H9 (cell line): ENCODE results near the gene CAPN9. TPM values are rescaled to one million over a fixed set of nuclear protein-coding genes. Genes with fewer than 3 reads are reported as not detected.

Experiments used
- DNase-seq: peaks from one replicate; pipeline ENCODE4 v3.0.0-alpha.2; 2017
- H2AFZ ChIP-seq: one replicate; pipeline ENCODE4 v1.6.1; 2013; ENCODE audit warnings: mild to moderate bottlenecking, low read length, control low read depth, moderate library complexity
- H2AK5ac ChIP-seq: 2 replicates; pipeline ENCODE4 v1.6.1; 2013; ENCODE audit warnings: low read length, control low read depth, mixed read lengths; ENCODE audit not compliant: insufficient read length
- H2BK120ac ChIP-seq: one replicate; pipeline ENCODE4 v1.6.1; 2013; ENCODE audit warnings: low read depth, mild to moderate bottlenecking, low read length, control low read depth, inconsistent platforms; ENCODE audit not compliant: poor library complexity, severe bottlenecking
- H2BK12ac ChIP-seq: 2 replicates; pipeline ENCODE4 v1.6.1; 2013; ENCODE audit warnings: low read length, control low read depth, mixed read lengths, low read depth; ENCODE audit not compliant: insufficient read length
- H2BK15ac ChIP-seq: 2 replicates; pipeline ENCODE4 v1.6.1; 2013; ENCODE audit warnings: low read depth, low read length, control low read depth
- H2BK20ac ChIP-seq: one replicate; pipeline ENCODE4 v1.6.1; 2013; ENCODE audit warnings: low read depth, mild to moderate bottlenecking, low read length, control low read depth, inconsistent platforms; ENCODE audit not compliant: poor library complexity, severe bottlenecking
- H2BK5ac ChIP-seq: 2 replicates; pipeline ENCODE4 v1.6.1; 2013; ENCODE audit warnings: low read length, control low read depth, mixed read lengths; ENCODE audit not compliant: insufficient read length
- H3K14ac ChIP-seq: 2 replicates; pipeline ENCODE4 v1.6.1; 2013; ENCODE audit warnings: low read length, control low read depth; ENCODE audit not compliant: insufficient read depth
- H3K18ac ChIP-seq: 2 replicates; pipeline ENCODE4 v1.6.1; 2013; ENCODE audit warnings: low read depth, mild to moderate bottlenecking, mixed read lengths, low read length, control low read depth; ENCODE audit not compliant: insufficient read length
- H3K23ac ChIP-seq: 2 replicates; pipeline ENCODE4 v1.6.1; 2013; ENCODE audit warnings: low read length, control low read depth, mixed read lengths, low read depth; ENCODE audit not compliant: insufficient read length
- H3K23me2 ChIP-seq: 2 replicates; pipeline ENCODE4 v1.6.1; 2013; ENCODE audit warnings: low read depth, mild to moderate bottlenecking, mixed read lengths, low read length, control low read depth; ENCODE audit not compliant: insufficient read length, poor library complexity, severe bottlenecking
- H3K27ac ChIP-seq: 2 replicates; pipeline ENCODE4 v1.5.1; 2013; ENCODE audit warnings: low read length, control low read depth, mixed read lengths, low read depth; ENCODE audit not compliant: insufficient read length
- H3K27me3 ChIP-seq: 2 replicates; pipeline ENCODE4 v1.6.1; 2013; ENCODE audit warnings: low read length, control low read depth, inconsistent platforms; ENCODE audit not compliant: insufficient read depth
- H3K4ac ChIP-seq: 2 replicates; pipeline ENCODE4 v1.6.1; 2013; ENCODE audit warnings: low read depth, mild to moderate bottlenecking, control low read depth, inconsistent platforms, low read length, moderate library complexity
- H3K4me1 ChIP-seq: 2 replicates; pipeline ENCODE4 v1.6.1; 2013; ENCODE audit warnings: low read length, control low read depth, inconsistent platforms; ENCODE audit not compliant: insufficient read depth
- H3K4me2 ChIP-seq: 2 replicates; pipeline ENCODE4 v1.6.1; 2013; ENCODE audit warnings: low read length, control low read depth, mixed read lengths; ENCODE audit not compliant: insufficient read length, insufficient read depth
- H3K56ac ChIP-seq: 2 replicates; pipeline ENCODE4 v1.6.1; 2013; ENCODE audit warnings: low read depth, mild to moderate bottlenecking, mixed read lengths, low read length, control low read depth; ENCODE audit not compliant: insufficient read length
- H3K79me1 ChIP-seq: 2 replicates; pipeline ENCODE4 v1.6.1; 2013; ENCODE audit warnings: low read depth, mild to moderate bottlenecking, moderate library complexity, low read length, control low read depth, inconsistent platforms; ENCODE audit not compliant: insufficient read depth, poor library complexity, severe bottlenecking
- H3K79me2 ChIP-seq: 2 replicates; pipeline ENCODE4 v1.6.1; 2013; ENCODE audit warnings: low read length, control low read depth, inconsistent platforms; ENCODE audit not compliant: insufficient read depth
- H3K9ac ChIP-seq: 2 replicates; pipeline ENCODE4 v1.6.1; 2013; ENCODE audit warnings: low read length, control low read depth, mixed read lengths; ENCODE audit not compliant: insufficient read length; ENCODE audit errors: extremely low read depth
- H3K9me3 ChIP-seq: one replicate; pipeline ENCODE4 v1.6.1; 2013; ENCODE audit warnings: low read depth, low read length, inconsistent platforms; ENCODE audit not compliant: control insufficient read depth
- H3T11ph ChIP-seq: one replicate; pipeline ENCODE4 v1.6.1; 2013; ENCODE audit warnings: mild to moderate bottlenecking, low read length, control low read depth, inconsistent platforms
- H4K20me1 ChIP-seq: one replicate; pipeline ENCODE4 v1.6.1; 2013; ENCODE audit not compliant: control insufficient read depth, insufficient read length, insufficient read depth
- H4K5ac ChIP-seq: 2 replicates; pipeline ENCODE4 v1.6.1; 2013; ENCODE audit warnings: low read depth, mild to moderate bottlenecking, mixed read lengths, low read length, control low read depth; ENCODE audit not compliant: insufficient read length
- H4K8ac ChIP-seq: replicated peaks from 2 replicates; pipeline ENCODE4 v1.6.1; 2013; ENCODE audit warnings: low read length, control low read depth, mixed read lengths, low read depth; ENCODE audit not compliant: insufficient read length
- H4K91ac ChIP-seq: 2 replicates; pipeline ENCODE4 v1.6.1; 2013; ENCODE audit warnings: low read depth, mild to moderate bottlenecking, moderate library complexity, mixed read lengths, low read length, control low read depth; ENCODE audit not compliant: insufficient read length
- H3K27ac Mint-ChIP-seq, 3 experiments: 2 replicates in 2 of 3; 3 replicates in 1 of 3; pipeline ENCODE4 v1.8.0; 2020 to 2021; ENCODE audit warnings: mixed read lengths in 3 of 3, mild to moderate bottlenecking in 1 of 3, moderate library complexity in 1 of 3
- H3K27me3 Mint-ChIP-seq: 2 replicates; pipeline ENCODE4 v1.8.0; 2021; ENCODE audit warnings: low read depth, mild to moderate bottlenecking, moderate library complexity, mixed read lengths
- H3K36me3 Mint-ChIP-seq, 3 experiments: 2 replicates in 2 of 3; 3 replicates in 1 of 3; pipeline ENCODE4 v1.8.0; 2020 to 2021; ENCODE audit warnings: low read depth in 3 of 3, mixed read lengths in 3 of 3; ENCODE audit not compliant: insufficient read depth in 1 of 3
- H3K4me1 Mint-ChIP-seq, 2 experiments: 2 replicates each; pipeline ENCODE4 v1.8.0; 2020; ENCODE audit warnings: mixed read lengths in 2 of 2
- H3K4me3 Mint-ChIP-seq, 2 experiments: 2 replicates in 1 of 2; 3 replicates in 1 of 2; pipeline ENCODE4 v1.8.0; 2020 to 2021; ENCODE audit warnings: mild to moderate bottlenecking in 2 of 2, mixed read lengths in 2 of 2, moderate library complexity in 1 of 2
- H3K9me3 Mint-ChIP-seq, 2 experiments: 2 replicates in 1 of 2; 3 replicates in 1 of 2; pipeline ENCODE4 v1.8.0; 2020; ENCODE audit warnings: mild to moderate bottlenecking in 2 of 2, mixed read lengths in 2 of 2, moderate library complexity in 1 of 2
- CTCF ChIP-seq: fragments of 200-600 bp; sonication (generic); conservative IDR thresholded peaks from 3 replicates; pipeline ENCODE4 v1.8.0; 2021; ENCODE audit warnings: antibody characterized with exemption, mild to moderate bottlenecking
- WGBS: extraction: QIAGEN DNeasy Blood & Tissue Kit; methylation state at CpG from one replicate; pipeline ENCODE4 v1.1.7; 2013; ENCODE audit warnings: missing lambda C conversion rate, low lambda C conversion rate, mixed read lengths; ENCODE audit not compliant: insufficient read length; ENCODE audit errors: extremely low coverage; 5-methylcytosine and 5-hydroxymethylcytosine counted together
- total RNA-seq: library from RNA; stranded (reverse); gene quantifications from 2 replicates; pipeline ENCODE4 v1.2.1, GENCODE V29; 2021

CAPN9 gene
- total RNA-seq, 1 experiment from 2014 or later, result 0.22 TPM

GRCh38 chr1:230791986-230792564, 44.9 kb downstream of the CAPN9 start:
- no peak overlapping the region for H3K4ac ChIP-seq
- H4K5ac ChIP-seq, result no peak overlapping the region
- H4K8ac ChIP-seq, result no peak overlapping the region
- H3K9ac ChIP-seq, result no peak overlapping the region
- peaks cover 12% of the 10 kb centered on the region; the same call in 1 of the 2 replicates for H3K27me3 ChIP-seq
- no peaks in the 10 kb centered on the region for H3K9me3 ChIP-seq
- H4K91ac ChIP-seq, result no peak overlapping the region
- H3K18ac ChIP-seq, result no peak overlapping the region
- Mint-ChIP-seq H3K4me1 (peaks cover 2 to 5% of the 10 kb centered on the region in 2 experiments; a peak in 3 of 4 replicates), H3K27ac (no peak overlapping the region), H3K9me3 (no peaks in the 10 kb centered on the region), H3K36me3 (no peaks in the 10 kb centered on the region), H3K27me3 (peaks cover 9% of the 10 kb centered on the region), H3K4me3 (no peak overlapping the region)
- no peak overlapping the region for H2AFZ ChIP-seq
- H3K4me2 ChIP-seq, result no peak overlapping the region
- H2BK5ac ChIP-seq, result no peak overlapping the region
- H2BK20ac ChIP-seq, result no peak overlapping the region
- H3K23ac ChIP-seq, result no peak overlapping the region
- H2BK120ac ChIP-seq, result no peak overlapping the region
- no peaks in the 10 kb centered on the region for H3K4me1 ChIP-seq
- no peak overlapping the region for H3T11ph ChIP-seq
- H3K79me2 ChIP-seq, result no peaks in the 10 kb centered on the region
- H3K56ac ChIP-seq, result no peak overlapping the region
- no peak overlapping the region for H2BK15ac ChIP-seq
- no peak for DNase-seq
- no peak overlapping the region for H3K14ac ChIP-seq
- no peak overlapping the region for H2AK5ac ChIP-seq
- H3K23me2 ChIP-seq, result no peaks in the 10 kb centered on the region
- H4K20me1 ChIP-seq, result no peaks in the 10 kb centered on the region
- no peaks in the 10 kb centered on the region for H3K79me1 ChIP-seq
- TF ChIP-seq CTCF, result no peak
- no CpG with 5 or more reads among the region's 5 CpGs for WGBS
- H3K27ac ChIP-seq, result no peak overlapping the region
- H2BK12ac ChIP-seq, result no peak overlapping the region
